NOMO-1 treated with DMSO at 0.1 percent for 48 hours (cell line): ENCODE data around the gene PER2.
A peak's percentile ranks its signal among the peaks of the same experiment; 100 is the strongest.

Source experiments
- DNase-seq: peaks from one replicate; lab custom pipeline; 2025; ENCODE audit not compliant: unreplicated experiment; lab: John Stamatoyannopoulos, UW

The PER2 gene

GRCh38 chr2:238269741-238270140 is 18.7 kb downstream of the PER2 start:
- no peak for DNase-seq

DNA sequence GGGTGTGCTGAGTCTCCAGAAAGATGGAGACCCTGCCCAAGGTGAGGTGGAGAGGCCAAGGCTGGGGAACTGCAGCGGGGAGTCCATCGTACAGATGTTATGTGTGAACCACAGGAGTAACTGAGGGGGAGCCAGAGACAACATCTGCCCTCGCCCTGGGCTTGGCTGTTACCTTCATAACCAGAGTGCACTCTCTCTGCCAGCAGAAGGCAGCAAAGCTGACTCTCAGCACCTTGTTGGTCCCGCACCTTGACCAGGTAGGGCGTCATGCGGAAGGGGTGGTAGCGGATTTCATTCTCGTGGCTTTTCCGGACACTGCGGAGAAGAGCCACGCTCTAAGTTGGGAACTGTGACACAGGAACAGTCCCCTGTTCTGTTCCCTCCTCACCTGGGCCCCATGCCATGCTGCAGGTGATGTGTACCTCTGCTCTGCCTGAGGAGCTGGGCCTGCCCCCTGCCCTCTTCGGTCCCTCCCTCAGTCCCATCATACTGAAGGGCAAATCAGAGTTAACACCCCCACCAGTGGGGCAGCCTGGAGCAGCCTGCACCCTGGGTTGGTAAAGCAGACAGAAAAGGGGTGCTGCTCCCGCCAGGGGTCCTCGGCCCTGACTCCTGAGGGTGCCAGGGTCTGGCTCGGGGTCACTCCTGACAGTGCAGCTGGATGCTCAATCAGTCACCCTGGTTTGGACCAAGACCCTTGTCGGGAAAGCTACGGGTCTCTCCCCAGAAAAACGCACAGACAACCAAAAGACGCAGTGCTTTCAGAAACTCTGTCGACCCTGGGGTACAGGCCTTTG is 20.3 kb downstream of the PER2 start:
- no peak for DNase-seq

DNA sequence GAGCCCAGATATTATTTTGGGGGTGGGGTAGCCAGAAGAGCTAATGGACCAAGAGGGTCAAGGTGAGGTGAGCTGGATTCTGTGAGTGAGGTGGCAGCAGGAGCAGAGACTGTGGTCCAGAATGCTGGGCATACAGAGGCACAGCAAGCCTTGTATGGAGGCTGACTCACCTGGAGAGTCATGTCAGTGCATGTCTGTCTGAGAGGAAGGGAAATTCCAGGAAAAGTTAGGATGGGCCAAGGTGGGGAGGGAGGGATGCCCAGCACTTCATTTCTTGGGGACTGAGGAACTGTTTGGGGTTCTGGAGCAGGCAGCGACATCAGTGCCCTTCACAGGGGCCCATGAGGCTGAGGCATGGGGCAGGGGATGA is 21.1 kb downstream of the PER2 start:
- no peak for DNase-seq

- DNase-seq: no peak
Measured at GRCh38 chr2:238265605-238266004, 22.8 kb downstream of the PER2 start.

- no peak for DNase-seq
Measured at GRCh38 chr2:238264072-238264460, 24.3 kb downstream of the PER2 start.

GRCh38 chr2:238263204-238264071 is 25.0 kb downstream of the PER2 start:
- DNase-seq: peak; percentile 67

DNA sequence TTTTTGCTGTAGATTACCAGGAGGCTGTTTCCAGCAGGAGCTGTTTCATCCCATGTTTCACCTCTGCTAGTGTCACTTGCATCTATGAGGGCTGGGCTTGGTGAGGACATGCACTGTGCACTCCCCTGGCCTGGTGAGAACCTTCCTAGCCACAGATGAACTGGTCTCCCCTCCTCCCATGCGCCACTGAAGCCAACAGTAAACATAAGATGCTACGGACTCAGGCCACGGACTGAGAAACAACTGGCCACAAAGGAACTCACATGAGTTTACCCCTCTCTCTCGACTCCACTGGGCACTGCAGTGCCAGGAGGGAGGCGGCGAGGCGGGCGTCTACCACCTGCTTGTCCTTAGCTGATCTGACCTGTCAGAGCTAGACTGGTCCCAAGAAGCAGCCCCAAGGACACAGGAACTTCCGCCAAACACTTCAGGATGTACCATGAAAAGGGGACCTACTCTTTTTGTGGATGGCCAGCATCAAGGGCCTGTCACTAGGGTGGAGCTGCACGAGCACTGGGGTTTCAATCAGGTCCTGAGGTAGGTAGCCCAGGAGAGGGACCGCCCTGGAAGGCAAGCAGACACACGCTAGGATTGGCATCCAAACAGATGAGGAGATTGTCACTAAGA is 25.8 kb downstream of the PER2 start:
- no peak for DNase-seq

GRCh38 chr2:238261718-238262375 is 26.6 kb downstream of the PER2 start:
- DNase-seq: no peak

DNA sequence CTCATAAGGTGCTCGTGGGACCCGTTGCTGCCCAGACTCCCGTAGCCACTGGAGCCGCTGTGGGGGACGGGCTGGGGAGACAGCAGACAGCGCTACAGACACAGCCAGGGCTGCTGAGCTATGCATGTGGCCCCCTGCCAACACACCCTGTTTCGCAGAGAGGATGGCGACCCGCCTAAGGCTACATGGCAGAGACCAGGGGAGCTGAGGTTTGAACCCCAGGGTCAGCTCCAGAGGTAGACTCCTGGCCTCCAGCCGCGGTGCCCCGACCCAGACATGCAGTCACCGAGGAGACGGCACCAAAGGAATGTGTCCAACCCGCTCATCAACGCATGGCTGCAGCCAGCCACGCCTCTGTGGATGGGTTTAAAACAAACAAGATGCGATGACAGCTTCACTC is 27.5 kb downstream of the PER2 start:
- no peak for DNase-seq

DNA sequence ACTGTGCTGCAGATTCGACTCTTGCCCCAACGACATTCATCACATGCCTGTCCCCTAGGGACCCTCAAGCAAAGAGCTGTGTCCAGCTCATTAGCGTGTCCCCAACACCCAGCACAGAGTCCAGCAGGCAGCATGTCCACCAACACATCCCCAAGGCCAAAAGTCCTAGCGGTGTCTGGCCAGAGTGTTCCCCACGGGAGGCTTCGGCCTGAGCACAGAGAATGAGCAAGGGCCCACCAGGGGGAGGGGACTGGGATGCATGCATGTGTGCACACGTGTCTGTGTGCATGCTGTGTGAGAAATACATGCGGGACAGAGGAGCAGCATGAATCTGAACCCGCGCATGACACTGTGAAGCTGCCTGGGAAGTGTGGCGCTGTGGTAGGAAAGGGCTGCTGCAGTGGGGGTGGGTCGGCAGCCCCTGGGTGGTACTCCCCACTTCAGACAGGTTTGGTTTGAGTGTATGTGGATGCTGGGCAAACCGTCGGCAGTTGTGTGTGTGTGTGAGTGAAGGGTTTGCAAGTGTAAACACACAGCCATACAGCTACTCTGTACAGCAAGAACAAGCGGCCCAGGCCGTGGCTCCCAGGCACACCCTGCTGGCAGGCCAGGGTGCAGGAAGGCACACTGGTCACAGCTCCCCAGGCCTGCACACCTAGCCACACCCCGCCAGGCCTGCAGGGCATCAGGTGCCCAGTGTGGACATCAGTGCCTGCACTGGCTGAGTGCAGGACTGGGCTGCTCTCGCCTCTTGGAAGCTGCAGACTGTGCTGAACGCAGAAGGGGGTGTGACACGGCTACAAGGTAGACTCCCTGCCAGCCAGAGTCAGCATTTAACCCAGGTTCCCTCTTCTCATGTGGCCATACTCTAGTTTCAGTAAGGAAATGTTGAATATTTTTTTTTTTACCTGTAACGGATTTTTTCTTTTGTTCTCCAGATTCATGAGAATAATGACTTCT is 29.1 kb downstream of the PER2 start:
- DNase-seq: no peak

DNA sequence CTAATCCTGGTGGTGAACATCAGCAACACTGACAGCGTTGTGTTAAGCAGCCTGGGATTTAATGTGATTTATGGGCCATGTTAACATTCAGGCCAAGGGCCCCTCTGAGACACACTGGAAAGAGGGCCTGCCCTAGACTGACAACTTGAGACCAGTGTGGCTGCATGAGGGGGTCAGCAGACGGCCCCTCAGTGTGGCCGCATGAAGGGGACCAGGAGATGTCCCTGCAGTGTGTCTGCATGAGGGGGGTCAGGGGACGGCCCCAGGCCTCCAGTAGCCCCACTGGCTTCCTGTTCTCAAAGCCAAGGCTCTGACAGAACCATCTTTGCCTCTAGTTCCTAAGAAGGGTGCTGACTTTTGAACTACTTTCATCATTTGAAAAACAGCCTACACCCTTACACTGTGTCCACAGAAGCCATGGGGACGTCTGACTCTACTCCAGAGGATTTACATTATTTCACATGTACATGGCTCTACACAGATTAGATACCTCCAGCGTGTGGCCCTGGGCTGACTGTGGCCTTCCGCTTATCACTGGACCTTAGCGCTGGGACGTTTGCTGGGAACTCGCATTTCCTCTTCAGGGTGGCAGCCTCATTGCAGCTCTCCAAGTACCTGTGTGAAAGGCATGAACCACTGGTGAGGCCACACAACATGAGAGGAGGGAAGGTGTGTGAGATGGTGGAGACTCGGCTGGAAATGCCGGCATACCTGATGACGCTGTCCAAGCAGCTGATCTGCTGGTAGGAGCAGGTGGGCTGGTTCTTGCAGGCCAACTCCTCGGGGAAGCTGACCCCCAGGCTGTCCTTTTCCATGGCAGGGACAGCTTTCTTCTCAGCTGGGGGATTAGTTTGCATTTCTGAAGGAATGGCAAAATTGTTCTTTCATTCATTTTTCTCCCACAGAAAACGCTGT is 30.4 kb downstream of the PER2 start:
- DNase-seq: no peak

- DNase-seq: peak; percentile 84
Measured at GRCh38 chr2:238256594-238257104, 31.8 kb downstream of the PER2 start.

DNA sequence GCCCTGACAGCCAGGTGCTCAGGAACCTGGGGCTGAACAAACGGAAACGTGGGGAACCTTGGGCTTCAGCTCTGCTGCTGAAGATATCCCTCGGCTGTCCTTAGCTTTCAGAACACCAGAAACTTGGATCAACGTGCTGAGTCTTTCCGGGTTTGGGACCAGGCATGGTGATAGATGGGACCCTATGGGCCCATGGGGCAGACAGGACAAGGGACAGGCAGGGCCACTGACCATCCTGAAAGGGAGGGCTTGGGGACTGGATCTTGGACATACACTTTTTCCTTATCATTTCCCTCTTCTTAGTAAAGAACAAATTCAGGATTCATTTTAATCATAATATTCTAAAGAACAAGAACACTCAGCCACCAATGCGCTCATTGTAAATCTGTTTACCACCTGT is 32.3 kb downstream of the PER2 start:
- no peak for DNase-seq

DNA sequence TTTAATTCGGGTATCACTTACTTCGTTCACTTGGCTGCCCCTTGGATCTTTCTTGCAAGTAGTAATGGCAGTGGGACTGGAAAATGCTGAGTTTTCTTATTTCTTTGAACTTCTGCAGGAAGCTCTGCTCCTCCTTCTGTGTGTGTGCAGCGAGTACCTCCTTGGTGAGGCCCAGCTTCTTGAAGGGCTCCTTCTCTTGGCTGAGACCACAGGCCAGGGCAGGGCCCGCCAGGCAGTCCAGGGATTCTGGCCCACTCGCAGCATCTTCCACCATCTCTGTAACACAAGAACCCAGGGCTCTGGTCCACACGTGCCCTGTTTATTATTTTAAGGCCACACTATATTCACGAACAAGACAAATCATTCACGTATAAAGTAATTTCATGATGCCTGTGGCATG is 32.8 kb downstream of the PER2 start:
- DNase-seq: no peak

- DNase-seq: no peak
Measured at GRCh38 chr2:238255151-238255551, 33.3 kb downstream of the PER2 start.

DNA sequence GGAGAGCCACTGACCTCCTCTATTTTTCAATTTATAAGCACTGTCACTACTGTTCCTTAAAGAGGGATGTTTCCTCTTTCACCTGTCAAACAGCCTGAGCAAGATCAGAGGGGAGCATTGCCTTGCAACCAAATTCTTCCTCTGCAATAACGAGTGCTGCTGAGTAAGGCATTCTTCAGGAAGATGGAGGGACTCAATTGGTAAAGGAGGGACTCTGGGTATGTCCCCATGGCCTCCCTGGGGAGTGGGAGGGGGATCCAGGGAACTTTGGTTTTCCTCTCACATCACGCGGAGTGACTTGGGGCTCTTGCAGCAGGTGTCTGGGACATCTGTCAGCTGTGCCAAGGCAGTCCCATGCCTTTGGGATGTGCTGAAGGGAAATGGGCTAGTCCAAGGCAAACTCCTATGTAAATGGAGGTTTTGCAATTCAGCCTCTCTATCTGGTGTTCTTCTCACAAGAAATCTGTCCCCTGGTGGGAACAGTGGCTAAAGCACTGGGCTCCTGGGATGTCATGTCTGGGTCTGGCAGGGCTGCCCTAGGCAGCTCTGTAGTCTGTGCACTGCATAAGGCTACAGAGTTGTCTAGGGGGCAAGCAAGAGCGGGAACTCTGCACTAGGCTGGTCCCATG is 34.2 kb downstream of the PER2 start:
- DNase-seq: no peak

DNA sequence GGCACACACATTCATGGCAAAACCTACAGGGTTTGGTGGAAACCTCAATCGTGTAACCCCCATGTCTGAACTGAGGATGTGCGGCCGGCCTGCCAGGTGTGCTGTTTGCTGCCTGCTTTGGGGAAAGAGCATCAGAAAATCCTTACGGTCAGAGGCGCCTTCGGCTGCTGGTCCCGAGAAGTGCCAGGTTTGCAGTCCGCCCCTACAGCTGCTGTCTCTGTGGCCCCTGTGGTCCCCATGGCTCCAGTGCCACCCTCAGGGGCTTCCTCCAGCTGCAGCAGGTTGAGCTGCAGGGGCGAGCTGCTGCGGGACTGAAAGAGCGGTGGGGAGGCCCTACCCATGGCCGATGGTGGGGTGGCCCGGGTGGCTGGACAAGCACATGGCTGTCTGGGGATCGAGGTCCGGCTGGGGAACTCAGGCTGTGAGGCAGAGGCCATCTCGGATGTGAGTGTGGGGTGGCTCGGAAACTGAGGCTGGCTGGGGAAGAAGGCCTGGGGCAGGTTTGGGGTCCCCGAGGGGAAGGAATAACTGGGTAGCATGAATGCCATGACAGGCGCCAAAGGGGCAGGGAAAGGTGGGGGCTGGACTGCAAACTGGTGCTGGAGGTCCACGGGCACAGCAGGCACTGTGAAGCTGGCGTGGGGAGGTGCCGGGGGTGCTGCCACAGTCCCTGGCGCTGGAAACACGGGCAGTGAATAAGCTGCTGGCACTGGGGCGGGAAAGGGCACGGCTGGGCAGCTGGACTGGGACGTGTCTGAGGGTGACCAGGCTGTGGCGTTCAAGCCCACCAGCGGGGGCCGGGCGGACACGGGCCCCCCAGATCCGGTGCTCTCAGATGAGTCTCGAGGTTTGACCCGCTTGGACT is 35.4 kb downstream of the PER2 start:
- DNase-seq: no peak

GRCh38 chr2:238251986-238252385 is 36.4 kb downstream of the PER2 start:
- DNase-seq: no peak
